Activated naive CD8-positive, alpha-beta T cell (primary cell): ENCODE measurements around the gene IFNGR2.
"Not testable (repeated sequence)": the region's sequence is repeated elsewhere in the genome, so short reads cannot be mapped to it uniquely, and the experiment has no call there.

Experiments used
- H3K27ac Mint-ChIP-seq: one replicate; pipeline ENCODE4 v1.8.0; 2021; ENCODE audit warnings: mixed read lengths
- H3K27me3 Mint-ChIP-seq: one replicate; pipeline ENCODE4 v1.8.0; 2021; ENCODE audit warnings: mixed read lengths
- H3K36me3 Mint-ChIP-seq: one replicate; pipeline ENCODE4 v1.8.0; 2021; ENCODE audit warnings: mixed read lengths
- H3K4me1 Mint-ChIP-seq: one replicate; pipeline ENCODE4 v1.8.0; 2021; ENCODE audit warnings: low read depth, mixed read lengths
- H3K4me3 Mint-ChIP-seq: one replicate; pipeline ENCODE4 v1.8.0; 2021; ENCODE audit warnings: mild to moderate bottlenecking, mixed read lengths
- H3K9me3 Mint-ChIP-seq: one replicate; pipeline ENCODE4 v1.8.0; 2021; ENCODE audit warnings: low read depth, mixed read lengths

IFNGR2 gene

GRCh38 chr21:33403786-33404585 is 773 bp downstream of the IFNGR2 start:
- no peaks in the 10 kb centered on the region for H3K9me3 Mint-ChIP-seq
- H3K27ac Mint-ChIP-seq, result peak overlapping the region; percentile 86
- peaks cover 3% of the 10 kb centered on the region for H3K36me3 Mint-ChIP-seq
- peaks cover 52% of the 10 kb centered on the region for H3K4me1 Mint-ChIP-seq
- H3K27me3 Mint-ChIP-seq, result no peaks in the 10 kb centered on the region
- H3K4me3 Mint-ChIP-seq, result peak overlapping the region; percentile 94

- H3K27ac Mint-ChIP-seq, result peak overlapping the region; percentile 55
These were observed 3.3 kb downstream of the IFNGR2 start for GRCh38 chr21:33406493-33406892.

GRCh38 chr21:33411949-33412430 is 8.8 kb downstream of the IFNGR2 start:
- Mint-ChIP-seq H3K4me1 (peaks cover 48% of the 10 kb centered on the region), H3K36me3 (peaks cover 9% of the 10 kb centered on the region), H3K4me3 (no peak overlapping the region)

More at GRCh38 chr21:33406493-33406892, 3.3 kb downstream of the IFNGR2 start:
- peaks cover 58% of the 10 kb centered on the region for H3K4me1 Mint-ChIP-seq
- peaks cover 3% of the 10 kb centered on the region for H3K36me3 Mint-ChIP-seq
- H3K9me3 Mint-ChIP-seq, result no peaks in the 10 kb centered on the region
- H3K4me3 Mint-ChIP-seq, result peak overlapping the region; percentile 94
- H3K27me3 Mint-ChIP-seq, result no peaks in the 10 kb centered on the region

GRCh38 chr21:33412439-33412831 is 9.2 kb downstream of the IFNGR2 start:
- Mint-ChIP-seq H3K27ac (peak overlapping the region; percentile 34), H3K4me1 (peaks cover 43% of the 10 kb centered on the region)
- not testable (repeated sequence) for H3K4me3 Mint-ChIP-seq, H3K36me3 Mint-ChIP-seq, H3K27me3 Mint-ChIP-seq, H3K9me3 Mint-ChIP-seq

More at GRCh38 chr21:33411949-33412430, 8.8 kb downstream of the IFNGR2 start:
- H3K27ac Mint-ChIP-seq, result peak overlapping the region; percentile 34
- no peaks in the 10 kb centered on the region for H3K27me3 Mint-ChIP-seq
- no peaks in the 10 kb centered on the region for H3K9me3 Mint-ChIP-seq

- Mint-ChIP-seq H3K4me1 (peaks cover 43% of the 10 kb centered on the region), H3K27ac (peak overlapping the region; percentile 38), H3K27me3 (no peaks in the 10 kb centered on the region), H3K9me3 (no peaks in the 10 kb centered on the region), H3K4me3 (peak overlapping the region; percentile 28), H3K36me3 (peaks cover 11% of the 10 kb centered on the region)
These were observed 9.8 kb downstream of the IFNGR2 start for GRCh38 chr21:33412832-33413519.

- no peak overlapping the region for H3K27ac Mint-ChIP-seq
- H3K9me3 Mint-ChIP-seq, result no peaks in the 10 kb centered on the region
- H3K36me3 Mint-ChIP-seq, result peaks cover 9% of the 10 kb centered on the region
- H3K4me1 Mint-ChIP-seq, result peaks cover 39% of the 10 kb centered on the region
- H3K4me3 Mint-ChIP-seq, result no peak overlapping the region
- H3K27me3 Mint-ChIP-seq, result no peaks in the 10 kb centered on the region
These were observed 10.9 kb downstream of the IFNGR2 start for GRCh38 chr21:33414068-33414467.

GRCh38 chr21:33414926-33415325 is 11.7 kb downstream of the IFNGR2 start:
- H3K36me3 Mint-ChIP-seq, result peaks cover 9% of the 10 kb centered on the region
- H3K4me1 Mint-ChIP-seq, result peaks cover 33% of the 10 kb centered on the region
- H3K4me3 Mint-ChIP-seq, result no peak overlapping the region
- H3K27me3 Mint-ChIP-seq, result no peaks in the 10 kb centered on the region
- H3K27ac Mint-ChIP-seq, result peak overlapping the region; percentile 16
- no peaks in the 10 kb centered on the region for H3K9me3 Mint-ChIP-seq

- Mint-ChIP-seq H3K9me3 (no peaks in the 10 kb centered on the region), H3K27ac (no peak overlapping the region), H3K36me3 (peaks cover 6% of the 10 kb centered on the region), H3K4me1 (peaks cover 11% of the 10 kb centered on the region), H3K4me3 (no peak overlapping the region), H3K27me3 (no peaks in the 10 kb centered on the region)
These were observed 15.5 kb downstream of the IFNGR2 start for GRCh38 chr21:33418691-33419090.

- Mint-ChIP-seq H3K4me1 (peaks cover 7% of the 10 kb centered on the region), H3K9me3 (no peaks in the 10 kb centered on the region), H3K36me3 (peaks cover 6% of the 10 kb centered on the region), H3K27ac (no peak overlapping the region), H3K4me3 (no peak overlapping the region), H3K27me3 (no peaks in the 10 kb centered on the region)
These were observed 16.4 kb downstream of the IFNGR2 start for GRCh38 chr21:33419538-33420123.

- Mint-ChIP-seq H3K4me1 (peaks cover 2% of the 10 kb centered on the region), H3K27ac (no peak overlapping the region), H3K27me3 (no peaks in the 10 kb centered on the region), H3K4me3 (no peak overlapping the region), H3K9me3 (no peaks in the 10 kb centered on the region), H3K36me3 (peaks cover 2% of the 10 kb centered on the region)
These were observed 18.6 kb downstream of the IFNGR2 start for GRCh38 chr21:33421713-33422393.

GRCh38 chr21:33424214-33424613 is 21.0 kb downstream of the IFNGR2 start:
- Mint-ChIP-seq H3K4me3 (no peak overlapping the region), H3K27me3 (no peaks in the 10 kb centered on the region), H3K36me3 (peaks cover 2% of the 10 kb centered on the region), H3K9me3 (no peaks in the 10 kb centered on the region), H3K4me1 (peaks cover 2% of the 10 kb centered on the region), H3K27ac (no peak overlapping the region)

GRCh38 chr21:33425825-33426224 is 22.6 kb downstream of the IFNGR2 start:
- no peaks in the 10 kb centered on the region for H3K9me3 Mint-ChIP-seq

GRCh38 chr21:33427051-33427450 is 23.8 kb downstream of the IFNGR2 start:
- Mint-ChIP-seq H3K4me1 (peaks cover 1% of the 10 kb centered on the region), H3K4me3 (no peak overlapping the region), H3K27me3 (no peaks in the 10 kb centered on the region), H3K27ac (no peak overlapping the region), H3K36me3 (peaks cover 2% of the 10 kb centered on the region), H3K9me3 (no peaks in the 10 kb centered on the region)

More at GRCh38 chr21:33425825-33426224, 22.6 kb downstream of the IFNGR2 start:
- Mint-ChIP-seq H3K36me3 (peaks cover 2% of the 10 kb centered on the region), H3K4me1 (peaks cover 2% of the 10 kb centered on the region), H3K27ac (no peak overlapping the region), H3K4me3 (no peak overlapping the region), H3K27me3 (no peaks in the 10 kb centered on the region)

- H3K9me3 Mint-ChIP-seq, result no peaks in the 10 kb centered on the region
- H3K4me3 Mint-ChIP-seq, result no peak overlapping the region
- no peaks in the 10 kb centered on the region for H3K27me3 Mint-ChIP-seq
- H3K36me3 Mint-ChIP-seq, result peaks cover 11% of the 10 kb centered on the region
- H3K4me1 Mint-ChIP-seq, result peaks cover 8% of the 10 kb centered on the region
- H3K27ac Mint-ChIP-seq, result no peak overlapping the region
These were observed 25.5 kb downstream of the IFNGR2 start for GRCh38 chr21:33428669-33429068.
